Stimulated activated CD8-positive, alpha-beta memory T cell treated with anti-CD3 and anti-CD28 coated beads, Interleukin-2, amount 100 ng/mL, for 1 hour (primary cell): Measurements from ENCODE around the gene METTL13.
A peak's percentile ranks its signal among the peaks of the same experiment; 100 is the strongest.

Experiments
- DNase-seq, 2 donors: peaks; one replicate each; pipeline ENCODE4 v3.0.0-alpha.2; 2020; ENCODE audit warnings: low read depth in 2 of 2

Gene METTL13

GRCh38 chr1:171801487-171801891 lies 20.0 kb downstream of the METTL13 start:
- DNase-seq: no peak

GRCh38 chr1:171802207-171802606 lies 20.7 kb downstream of the METTL13 start:
- DNase-seq: no peak

GRCh38 chr1:171803045-171803444 lies 21.6 kb downstream of the METTL13 start:
- DNase-seq: no peak

GRCh38 chr1:171803461-171804022 lies 22.1 kb downstream of the METTL13 start:
- no peak for DNase-seq

- DNase-seq: no peak
These were observed 24.1 kb downstream of the METTL13 start for GRCh38 chr1:171805395-171806115.

GRCh38 chr1:171807556-171807955 lies 26.1 kb downstream of the METTL13 start:
- no peak for DNase-seq

- DNase-seq: no peak
These were observed 28.4 kb downstream of the METTL13 start for GRCh38 chr1:171809834-171810233.

GRCh38 chr1:171811672-171812071 lies 30.2 kb downstream of the METTL13 start:
- no peak for DNase-seq

- no peak for DNase-seq
These were observed 33.2 kb downstream of the METTL13 start for GRCh38 chr1:171814692-171815091.

GRCh38 chr1:171816300-171816901 lies 34.9 kb downstream of the METTL13 start:
- DNase-seq: no peak

GRCh38 chr1:171817511-171818265 lies 36.2 kb downstream of the METTL13 start:
- DNase-seq: no peak

GRCh38 chr1:171819946-171820345 lies 38.5 kb downstream of the METTL13 start:
- no peak for DNase-seq

- no peak for DNase-seq
These were observed 45.5 kb downstream of the METTL13 start for GRCh38 chr1:171826973-171827372.

- no peak for DNase-seq
These were observed 47.3 kb downstream of the METTL13 start for GRCh38 chr1:171828794-171829193.

GRCh38 chr1:171833091-171833825 lies 51.8 kb downstream of the METTL13 start:
- no peak for DNase-seq

GRCh38 chr1:171834821-171835220 lies 53.4 kb downstream of the METTL13 start:
- DNase-seq: no peak

- DNase-seq: no peak
These were observed 54.4 kb downstream of the METTL13 start for GRCh38 chr1:171835891-171836290.

- peak; percentile 60 to 65 for DNase-seq
These were observed 59.8 kb downstream of the METTL13 start, which contains the start of gene DNM3 for GRCh38 chr1:171841050-171841910. Gene DNM3 (plus strand): TSS chr1:171841498. CDS start chr1:171841657, 159 bp downstream.

- no peak for DNase-seq
These were observed 60.7 kb downstream of the METTL13 start for GRCh38 chr1:171841931-171842761.

GRCh38 chr1:171844381-171844780 lies 62.9 kb downstream of the METTL13 start:
- no peak for DNase-seq
